ENCODE results near the gene TLR9. TPM values are rescaled to one million over a fixed set of nuclear protein-coding genes. Genes with fewer than 3 reads are reported as not detected.
"Not testable (repeated sequence)": the region's sequence is repeated elsewhere in the genome, so short reads cannot be mapped to it uniquely, and the experiment has no call there.

Gene TLR9
- total RNA-seq, 2 donors from 2014 or later: 0.18 to 0.86 TPM

- peak in 1 of 2 donors; percentile 20 for ATAC-seq
- no peaks in the 10 kb centered on the region for H3K9me3 Mint-ChIP-seq
- H3K27ac Mint-ChIP-seq: no peak overlapping the region
These were observed 43.2 kb downstream of the TLR9 start for GRCh38 chr3:52182196-52182595.

GRCh38 chr3:52181543-52181942 lies 43.9 kb downstream of the TLR9 start:
- no peak overlapping the region for H3K27ac Mint-ChIP-seq
- ATAC-seq: no peak
- DNase-seq (ENCODE audit: low spot score in 2 of 2): no peak
- no peaks in the 10 kb centered on the region for H3K9me3 Mint-ChIP-seq
- H3K36me3 Mint-ChIP-seq: no peaks in the 10 kb centered on the region

More at GRCh38 chr3:52182196-52182595, 43.2 kb downstream of the TLR9 start:
- H3K36me3 Mint-ChIP-seq: no peaks in the 10 kb centered on the region
- DNase-seq (ENCODE audit: low spot score in 2 of 2): no peak

GRCh38 chr3:52178537-52178936 lies 46.9 kb downstream of the TLR9 start:
- DNase-seq (ENCODE audit: low spot score in 2 of 2) (no peak), ATAC-seq (no peak)
- Mint-ChIP-seq H3K27ac (peak overlapping the region in 1 of 2 donors; percentile 51), H3K9me3 (no peaks in the 10 kb centered on the region), H3K36me3 (no peaks in the 10 kb centered on the region)

- not testable (repeated sequence) for H3K27ac Mint-ChIP-seq; ATAC-seq; H3K9me3 Mint-ChIP-seq; DNase-seq (ENCODE audit: low spot score in 2 of 2); H3K36me3 Mint-ChIP-seq
These were observed 47.3 kb downstream of the TLR9 start for GRCh38 chr3:52178126-52178525.

GRCh38 chr3:52177701-52178042 lies 47.8 kb downstream of the TLR9 start:
- Mint-ChIP-seq H3K9me3 (no peaks in the 10 kb centered on the region), H3K36me3 (no peaks in the 10 kb centered on the region), H3K27ac (peak overlapping the region in 1 of 2 donors; percentile 82)
- DNase-seq (ENCODE audit: low spot score in 2 of 2) (no peak), ATAC-seq (no peak)

GRCh38 chr3:52176951-52177700 lies 48.3 kb downstream of the TLR9 start:
- no peak for ATAC-seq
- Mint-ChIP-seq H3K36me3 (no peaks in the 10 kb centered on the region), H3K9me3 (no peaks in the 10 kb centered on the region), H3K27ac (no peak overlapping the region)
- no peak for DNase-seq (ENCODE audit: low spot score in 2 of 2)

GRCh38 chr3:52176180-52176752 lies 49.2 kb downstream of the TLR9 start:
- ATAC-seq (no peak), DNase-seq (ENCODE audit: low spot score in 2 of 2) (no peak)
- no peaks in the 10 kb centered on the region for H3K9me3 Mint-ChIP-seq
- no peaks in the 10 kb centered on the region for H3K36me3 Mint-ChIP-seq
- H3K27ac Mint-ChIP-seq: peak overlapping the region in 1 of 2 donors; percentile 7

GRCh38 chr3:52175416-52176179 lies 49.8 kb downstream of the TLR9 start:
- Mint-ChIP-seq H3K36me3 (no peaks in the 10 kb centered on the region), H3K27ac (peak overlapping the region; percentile 11 to 46), H3K9me3 (no peaks in the 10 kb centered on the region)
- DNase-seq (ENCODE audit: low spot score in 2 of 2) (no peak), ATAC-seq (no peak)

GRCh38 chr3:52174896-52175295 lies 50.5 kb downstream of the TLR9 start:
- ATAC-seq (no peak), DNase-seq (ENCODE audit: low spot score in 2 of 2) (no peak)
- Mint-ChIP-seq H3K27ac (peak overlapping the region; percentile 11 to 20), H3K36me3 (no peaks in the 10 kb centered on the region), H3K9me3 (no peaks in the 10 kb centered on the region)

GRCh38 chr3:52173101-52173500 lies 52.3 kb downstream of the TLR9 start:
- Mint-ChIP-seq H3K36me3 (no peaks in the 10 kb centered on the region), H3K27ac (peak overlapping the region in 1 of 2 donors; percentile 40), H3K9me3 (no peaks in the 10 kb centered on the region)
- ATAC-seq (no peak), DNase-seq (ENCODE audit: low spot score in 2 of 2) (no peak)

GRCh38 chr3:52172262-52172757 lies 53.1 kb downstream of the TLR9 start:
- Mint-ChIP-seq H3K36me3 (no peaks in the 10 kb centered on the region), H3K9me3 (no peaks in the 10 kb centered on the region), H3K27ac (no peak overlapping the region)
- no peak for ATAC-seq
- DNase-seq (ENCODE audit: low spot score in 2 of 2): no peak

- DNase-seq (ENCODE audit: low spot score in 2 of 2) (no peak), ATAC-seq (peak in 1 of 2 donors; percentile 60)
- Mint-ChIP-seq H3K9me3 (no peaks in the 10 kb centered on the region), H3K36me3 (no peaks in the 10 kb centered on the region), H3K27ac (no peak overlapping the region)
These were observed 53.8 kb downstream of the TLR9 start for GRCh38 chr3:52171514-52172261.

Other genes with a start within 250 kb of the TLR9 start
- gene ACY1, start 242.1 kb downstream of the TLR9 start, total RNA-seq: 10 to 100 TPM; 54.7 to 78.5 TPM
- gene RPL29, start 229.8 kb downstream of the TLR9 start, total RNA-seq: 1,000 to 10,000 TPM; 1,489 to 1,761 TPM
- 10 to 100 TPM; 10.8 to 17.5 TPM for gene DUSP7, start 169.1 kb downstream of the TLR9 start, total RNA-seq
- 10 to 100 TPM; 28.8 to 32.2 TPM for gene POC1A, start 71.2 kb downstream of the TLR9 start, total RNA-seq
- 10 to 100 TPM; 56.1 to 72.0 TPM for gene ALAS1, start 27.5 kb downstream of the TLR9 start, total RNA-seq
- 100 to 1,000 TPM in 1 of 2 donors, 10 to 100 TPM in 1; 75.8 to 139 TPM for gene TWF2, start 13.5 kb upstream of the TLR9 start, total RNA-seq
- gene PPM1M, start 20.1 kb upstream of the TLR9 start, total RNA-seq: 10 to 100 TPM; 52.3 to 74.1 TPM
- 100 to 1,000 TPM in 1 of 2 donors, 10 to 100 TPM in 1; 96.6 to 129 TPM for gene WDR82, start 53.0 kb upstream of the TLR9 start, total RNA-seq
- 10 to 100 TPM; 20.4 to 24.1 TPM for gene GLYCTK, start 62.2 kb upstream of the TLR9 start, total RNA-seq
- 10 to 100 TPM; 17.5 to 19.8 TPM for gene DNAH1, start 90.7 kb upstream of the TLR9 start, total RNA-seq
- 100 to 1,000 TPM; 100 to 148 TPM for gene BAP1, start 184.4 kb upstream of the TLR9 start, total RNA-seq
- 10 to 100 TPM; 17.2 to 36.0 TPM for gene PHF7, start 185.0 kb upstream of the TLR9 start, total RNA-seq
- under 1 TPM; 0.20 to 0.33 TPM for gene SEMA3G, start 219.5 kb upstream of the TLR9 start, total RNA-seq
- gene TNNC1, start 228.4 kb upstream of the TLR9 start, total RNA-seq: 1 to 10 TPM; 6.6 to 8.4 TPM
- 100 to 1,000 TPM in 1 of 2 donors, 10 to 100 TPM in 1; 79.7 to 105 TPM for gene NISCH, start 230.0 kb upstream of the TLR9 start, total RNA-seq